HG03135 (cell line): ENCODE measurements around the gene RBMX.
A peak's percentile ranks its signal among the peaks of the same experiment; 100 is the strongest.
"Not testable (repeated sequence)": the region's sequence is repeated elsewhere in the genome, so short reads cannot be mapped to it uniquely, and the experiment has no call there.

Source experiments
- ATAC-seq: cut with Tn5 transposase; IDR thresholded peaks from one replicate; pipeline ENCODE4 v1.9.1; 2021; ENCODE audit warnings: mild to moderate bottlenecking, moderate library complexity; ENCODE audit not compliant: unreplicated experiment

The RBMX gene

GRCh38 chrX:136879001-136879687, 1.4 kb downstream of the RBMX start:
- ATAC-seq = no peak

- no peak for ATAC-seq
These were observed 2.1 kb downstream of the RBMX start for GRCh38 chrX:136878423-136878822.

GRCh38 chrX:136874114-136874513, 6.4 kb downstream of the RBMX start:
- ATAC-seq = not testable (repeated sequence)

GRCh38 chrX:136873210-136873609, 7.3 kb downstream of the RBMX start:
- ATAC-seq = not testable (repeated sequence)

- no peak for ATAC-seq
These were observed 8.3 kb downstream of the RBMX start for GRCh38 chrX:136872091-136872700.

GRCh38 chrX:136870064-136870463, 10.5 kb downstream of the RBMX start:
- ATAC-seq = no peak

- ATAC-seq = no peak
These were observed 12.1 kb downstream of the RBMX start for GRCh38 chrX:136868283-136869055.

GRCh38 chrX:136867518-136867917, 13.0 kb downstream of the RBMX start:
- ATAC-seq = no peak

GRCh38 chrX:136867096-136867491, 13.4 kb downstream of the RBMX start:
- no peak for ATAC-seq

GRCh38 chrX:136866337-136867095, 14.0 kb downstream of the RBMX start:
- no peak for ATAC-seq

GRCh38 chrX:136865270-136866158, 15.0 kb downstream of the RBMX start:
- no peak for ATAC-seq

GRCh38 chrX:136863826-136864225, 16.7 kb downstream of the RBMX start:
- ATAC-seq = no peak

GRCh38 chrX:136862546-136862945, 18.0 kb downstream of the RBMX start:
- no peak for ATAC-seq

- ATAC-seq = no peak
These were observed 18.6 kb downstream of the RBMX start for GRCh38 chrX:136861877-136862276.

- ATAC-seq = no peak
These were observed 22.3 kb downstream of the RBMX start for GRCh38 chrX:136858007-136858756.

- ATAC-seq = peak; percentile 55
These were observed 24.0 kb downstream of the RBMX start for GRCh38 chrX:136856551-136856950.

- ATAC-seq = no peak
These were observed 24.5 kb downstream of the RBMX start for GRCh38 chrX:136856050-136856449.

- no peak for ATAC-seq
These were observed 29.0 kb downstream of the RBMX start for GRCh38 chrX:136851526-136851925.

- ATAC-seq = no peak
These were observed 29.9 kb downstream of the RBMX start for GRCh38 chrX:136850441-136851175.
